Activated CD4-positive, alpha-beta T cell treated with anti-CD3 and anti-CD28 coated beads, Interleukin-2, amount 10 ng/mL, durations not matched to agents 7 days and 5 days (primary cell): Measurements from ENCODE around the gene DDX49. TPM values are rescaled to one million over a fixed set of nuclear protein-coding genes. Genes with fewer than 3 reads are reported as not detected.
A peak's percentile ranks its signal among the peaks of the same experiment; 100 is the strongest.

Source experiments
- CTCF ChIA-PET: fragments of 350-600 bp; sonication (Branson Sonifier 250); formaldehyde crosslinking; loops from one replicate; lab custom pipeline; 2021; ENCODE audit warnings: antibody characterized with exemption; lab: Charles Lee
- POLR2A ChIA-PET: fragments of 350-600 bp; sonication (Branson Sonifier 250); formaldehyde crosslinking; loops from one replicate; lab custom pipeline; 2021; ENCODE audit warnings: antibody characterized with exemption; lab: Charles Lee
- DNase-seq: peaks from one replicate; pipeline ENCODE4 v3.0.0-alpha.2; 2020
- H3K27ac Mint-ChIP-seq: one replicate; pipeline ENCODE4 v1.8.0; 2021; ENCODE audit warnings: mild to moderate bottlenecking, moderate library complexity, mixed read lengths
- H3K27me3 Mint-ChIP-seq: one replicate; pipeline ENCODE4 v1.8.0; 2021; ENCODE audit warnings: mixed read lengths
- H3K36me3 Mint-ChIP-seq: one replicate; pipeline ENCODE4 v1.8.0; 2021; ENCODE audit warnings: low read depth, mixed read lengths
- H3K4me1 Mint-ChIP-seq: one replicate; pipeline ENCODE4 v1.8.0; 2021; ENCODE audit warnings: mixed read lengths
- H3K4me3 Mint-ChIP-seq: one replicate; pipeline ENCODE4 v1.8.0; 2021; ENCODE audit warnings: mild to moderate bottlenecking, moderate library complexity, mixed read lengths
- H3K9me3 Mint-ChIP-seq: one replicate; pipeline ENCODE4 v1.8.0; 2021; ENCODE audit warnings: mixed read lengths
- total RNA-seq, 2 experiments: library from RNA; stranded (reverse); gene quantifications; one replicate each; pipeline ENCODE4 v1.2.3, GENCODE V29; 2021

Gene DDX49
- total RNA-seq, 2 experiments from 2014 or later: 40.6 to 50.6 TPM

GRCh38 chr19:18928018-18928805, 8.7 kb downstream of the DDX49 start:
- POLR2A ChIA-PET: interaction anchor here (0.6 kb wide), 1 partner anchor 72 kb away, joined by 4 read pairs; no protein-coding TSS in a partner anchor

GRCh38 chr19:18929311-18929710, 9.8 kb downstream of the DDX49 start:
- DNase-seq: no peak
- H3K4me3 Mint-ChIP-seq: no peak overlapping the region
- no peak overlapping the region for H3K27ac Mint-ChIP-seq
- ChIA-PET CTCF (interaction anchor here (0.5 to 1.3 kb wide), 2 partner anchors 8 to 41 kb away, joined by 3 to 4 read pairs; no protein-coding TSS in a partner anchor), POLR2A (no interaction called here)
- no peaks in the 10 kb centered on the region for H3K9me3 Mint-ChIP-seq
- peaks cover 5% of the 10 kb centered on the region for H3K27me3 Mint-ChIP-seq
- peaks cover 6% of the 10 kb centered on the region for H3K4me1 Mint-ChIP-seq
- peaks cover 9% of the 10 kb centered on the region for H3K36me3 Mint-ChIP-seq

More at GRCh38 chr19:18928018-18928805, 8.7 kb downstream of the DDX49 start:
- Mint-ChIP-seq H3K36me3 (peaks cover 18% of the 10 kb centered on the region), H3K4me3 (no peak overlapping the region), H3K27me3 (peaks cover 3% of the 10 kb centered on the region), H3K27ac (no peak overlapping the region), H3K4me1 (peaks cover 6% of the 10 kb centered on the region), H3K9me3 (no peaks in the 10 kb centered on the region)
- no peak for DNase-seq
- CTCF ChIA-PET: interaction anchor here (0.8 to 1.3 kb wide), 4 partner anchors 9 to 487 kb away, joined by 3 to 5 read pairs (median 3); partner anchors contain the start of genes COPE and DDX49

GRCh38 chr19:18931316-18932162, 12.0 kb downstream of the DDX49 start:
- H3K27ac Mint-ChIP-seq: no peak overlapping the region
- ChIA-PET CTCF (no interaction called here), POLR2A (interaction anchor here (0.6 kb wide), 1 partner anchor 103 kb away, joined by 5 read pairs; no protein-coding TSS in a partner anchor)
- H3K4me1 Mint-ChIP-seq: peaks cover 6% of the 10 kb centered on the region
- H3K4me3 Mint-ChIP-seq: no peak overlapping the region
- no peaks in the 10 kb centered on the region for H3K36me3 Mint-ChIP-seq
- no peaks in the 10 kb centered on the region for H3K9me3 Mint-ChIP-seq
- H3K27me3 Mint-ChIP-seq: peaks cover 8% of the 10 kb centered on the region
- no peak for DNase-seq

DNA sequence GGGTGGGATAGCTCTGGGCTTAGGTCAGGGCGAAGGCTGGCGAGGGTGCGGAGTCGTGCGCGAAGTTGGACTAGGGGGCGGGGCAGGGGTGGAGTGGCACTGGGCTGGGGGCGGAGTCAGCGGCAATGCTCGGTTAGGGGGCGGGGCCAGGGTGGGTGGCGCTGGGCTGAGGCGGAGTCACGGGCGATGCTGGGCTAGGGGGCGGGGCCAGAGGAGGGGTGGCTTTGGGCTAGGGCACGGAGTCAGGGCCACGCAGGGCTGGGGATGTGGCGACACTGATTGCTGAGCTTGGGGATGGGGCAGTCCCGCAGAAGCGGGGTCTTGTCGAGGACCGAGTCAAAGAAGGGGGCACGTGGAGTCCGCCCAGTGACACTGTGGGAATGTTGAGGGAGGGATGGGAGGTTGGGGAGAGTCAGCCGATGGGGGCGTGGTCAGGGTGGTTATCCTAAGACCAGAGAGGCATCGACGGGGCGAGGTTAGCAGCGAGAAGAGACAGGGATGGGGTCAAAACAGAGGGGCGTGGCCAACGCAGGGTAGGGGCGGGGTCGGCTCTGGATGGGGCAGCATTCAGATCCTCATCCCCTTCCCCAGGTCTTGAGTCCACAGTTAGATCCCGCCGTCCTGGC, 12.8 kb downstream of the DDX49 start:
- Mint-ChIP-seq H3K4me1 (peaks cover 6% of the 10 kb centered on the region), H3K27me3 (peaks cover 8% of the 10 kb centered on the region), H3K4me3 (peak overlapping the region; percentile 58), H3K27ac (no peak overlapping the region), H3K36me3 (no peaks in the 10 kb centered on the region), H3K9me3 (no peaks in the 10 kb centered on the region)
- CTCF ChIA-PET: interaction anchor here (1.0 kb wide), 1 partner anchor 345 kb away, joined by 3 read pairs; no protein-coding TSS in a partner anchor
- POLR2A ChIA-PET: no interaction called here
- peak; percentile 84 for DNase-seq

DNA sequence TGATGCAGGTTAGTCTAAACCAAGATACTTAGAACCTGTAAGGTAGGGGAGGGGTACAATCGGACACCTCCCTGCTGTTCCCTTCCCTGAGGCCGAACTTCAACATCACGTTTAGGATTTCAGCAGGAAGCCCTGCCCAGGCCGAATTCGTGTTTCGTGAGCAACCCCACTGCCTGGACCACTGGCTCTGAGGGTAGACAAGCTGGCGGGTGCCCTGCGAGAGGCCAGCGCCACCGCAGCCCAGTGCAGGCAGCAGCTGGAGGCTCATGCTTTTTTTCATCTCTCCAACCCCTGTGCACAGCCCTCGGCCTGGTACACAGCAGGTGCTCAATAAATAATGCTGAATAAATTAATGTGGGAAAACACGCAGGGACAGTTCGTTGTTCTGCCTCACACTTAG, 13.8 kb downstream of the DDX49 start:
- peaks cover 6% of the 10 kb centered on the region for H3K4me1 Mint-ChIP-seq
- peaks cover 8% of the 10 kb centered on the region for H3K27me3 Mint-ChIP-seq
- no peak overlapping the region for H3K27ac Mint-ChIP-seq
- no peak for DNase-seq
- ChIA-PET POLR2A (no interaction called here), CTCF (interaction anchor here (0.9 to 1.0 kb wide), 2 partner anchors 12 to 346 kb away, joined by 3 read pairs; no protein-coding TSS in a partner anchor)
- no peaks in the 10 kb centered on the region for H3K9me3 Mint-ChIP-seq
- no peaks in the 10 kb centered on the region for H3K36me3 Mint-ChIP-seq
- no peak overlapping the region for H3K4me3 Mint-ChIP-seq

DNA sequence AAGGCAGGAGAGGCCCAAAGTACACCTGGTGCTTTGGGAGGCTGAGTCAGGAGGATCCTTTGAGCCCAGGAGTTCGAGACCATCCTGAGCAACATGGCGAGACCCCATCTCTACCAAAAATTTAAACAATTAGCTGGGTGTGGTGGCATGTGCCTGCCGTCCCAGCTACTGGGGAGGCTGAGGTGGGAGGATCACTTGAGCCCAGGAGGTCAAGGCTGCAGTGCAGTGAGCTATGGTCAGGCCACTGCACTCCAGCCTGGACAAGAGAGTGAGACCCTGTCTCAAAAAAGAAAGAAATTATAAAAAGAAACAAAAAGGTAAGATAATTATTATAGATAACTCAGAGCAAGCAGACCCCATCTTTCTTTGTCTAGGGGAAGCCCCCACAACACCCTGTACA, 19.6 kb downstream of the DDX49 start:
- H3K4me3 Mint-ChIP-seq: no peak overlapping the region
- POLR2A ChIA-PET: no interaction called here

DNA sequence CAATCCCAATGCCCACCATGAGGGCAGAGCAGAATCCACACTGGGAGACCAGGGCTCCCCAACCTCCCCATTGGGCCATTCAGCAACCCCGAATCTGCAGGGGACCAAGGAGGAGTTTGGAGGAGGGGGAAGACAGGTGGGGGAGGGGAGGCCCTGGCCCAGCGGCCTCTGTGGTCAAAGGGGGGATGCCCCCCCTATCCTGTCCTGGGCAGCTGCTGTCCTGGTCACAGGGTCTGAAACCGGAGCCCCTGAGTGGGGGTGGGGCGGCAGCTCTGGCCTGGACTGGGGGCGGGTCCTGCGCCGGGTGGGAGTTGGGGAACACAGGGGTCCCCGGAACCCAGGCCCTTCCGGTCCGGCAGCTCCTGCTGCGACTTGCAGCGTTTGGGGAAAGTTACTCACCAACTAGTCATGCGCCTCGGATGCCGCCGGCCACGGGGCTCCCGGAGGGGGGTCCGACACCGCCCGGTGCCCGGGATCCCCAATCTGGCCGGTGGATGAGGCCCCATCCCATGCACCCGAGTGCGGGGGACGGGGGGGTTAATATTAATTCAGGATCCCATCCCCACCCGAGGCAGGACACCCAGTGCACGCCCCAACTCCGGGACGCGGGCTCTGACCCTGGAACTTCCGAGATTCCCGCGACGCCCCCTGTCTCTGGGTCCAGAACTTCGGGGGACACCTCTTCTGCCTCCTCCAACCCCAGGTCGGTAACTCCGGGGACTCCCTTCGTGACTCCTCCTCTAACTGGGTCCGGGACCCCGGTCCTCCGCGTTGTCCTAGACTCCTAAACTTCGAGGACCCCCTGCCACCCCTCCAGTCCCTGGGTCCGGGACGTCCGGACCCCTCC, 20.6 kb downstream of the DDX49 start:
- no peaks in the 10 kb centered on the region for H3K9me3 Mint-ChIP-seq
- peak overlapping the region; percentile 48 for H3K4me3 Mint-ChIP-seq
- no peaks in the 10 kb centered on the region for H3K36me3 Mint-ChIP-seq
- POLR2A ChIA-PET: no interaction called here
- H3K4me1 Mint-ChIP-seq: peaks cover 5% of the 10 kb centered on the region
- H3K27me3 Mint-ChIP-seq: peaks cover 33% of the 10 kb centered on the region
- no peak for DNase-seq
- no peak overlapping the region for H3K27ac Mint-ChIP-seq
- CTCF ChIA-PET: no interaction called here

More for the DNA sequence above, 19.6 kb downstream of the DDX49 start:
- H3K27me3 Mint-ChIP-seq: peaks cover 35% of the 10 kb centered on the region
- H3K27ac Mint-ChIP-seq: no peak overlapping the region
- H3K9me3 Mint-ChIP-seq: no peaks in the 10 kb centered on the region
- CTCF ChIA-PET: no interaction called here
- DNase-seq: no peak
- H3K36me3 Mint-ChIP-seq: no peaks in the 10 kb centered on the region
- peaks cover 5% of the 10 kb centered on the region for H3K4me1 Mint-ChIP-seq

DNA sequence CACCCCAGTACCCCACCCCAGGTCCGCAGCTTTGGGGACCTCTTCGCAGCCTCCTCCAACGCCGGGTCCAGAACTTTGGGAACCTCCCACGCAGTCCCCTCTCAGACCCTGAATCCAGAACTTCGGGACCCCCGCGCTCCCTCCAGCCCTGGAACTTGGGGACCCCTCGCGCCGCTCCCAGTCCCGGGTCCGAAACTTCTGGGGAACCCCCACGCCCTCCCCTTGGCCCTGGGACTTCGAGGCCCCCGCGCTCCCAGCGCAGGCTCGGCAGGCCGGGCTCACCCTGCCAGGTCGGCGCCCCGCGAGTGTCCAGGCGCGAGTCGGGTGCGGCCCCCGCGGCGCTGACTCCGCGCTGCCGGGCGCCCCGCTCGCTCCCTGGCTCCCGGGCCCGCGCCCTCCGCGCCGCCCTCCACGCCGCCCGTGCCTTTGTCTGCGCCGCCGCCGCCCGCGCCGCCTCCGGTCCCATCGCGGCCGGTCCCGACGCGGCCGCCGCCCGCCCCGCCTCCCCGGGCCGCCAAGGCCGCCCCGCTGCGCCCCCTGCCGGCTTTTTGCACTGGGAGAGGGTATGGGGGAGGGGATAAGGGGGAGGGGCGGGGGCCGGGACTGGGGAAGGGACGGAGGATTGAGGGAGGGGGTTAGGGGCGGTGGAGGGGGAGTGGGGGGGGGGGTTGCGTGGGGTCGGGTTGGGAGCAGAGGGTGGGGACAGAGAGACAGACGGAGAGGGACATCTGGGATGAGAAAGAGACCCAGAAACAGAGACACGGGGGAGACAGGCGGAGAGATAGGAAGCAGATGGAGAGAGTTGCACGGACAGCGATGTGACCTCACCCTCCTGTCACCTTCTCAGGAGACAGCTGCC, 21.5 kb downstream of the DDX49 start, which contains the start of gene HOMER3:
TSS of gene HOMER3 (minus strand) at position 449 of the 859 bp plus-strand sequence. CDS start 2,235 bp downstream, outside the sequence.
- CTCF ChIA-PET: no interaction called here

GRCh38 chr19:18941628-18942354, 22.3 kb downstream of the DDX49 start:
- no peaks in the 10 kb centered on the region for H3K9me3 Mint-ChIP-seq
- H3K4me3 Mint-ChIP-seq: no peak overlapping the region
- no peaks in the 10 kb centered on the region for H3K36me3 Mint-ChIP-seq
- ChIA-PET CTCF (no interaction called here), POLR2A (no interaction called here)
- peaks cover 32% of the 10 kb centered on the region for H3K27me3 Mint-ChIP-seq
- DNase-seq: no peak
- no peak overlapping the region for H3K27ac Mint-ChIP-seq
- H3K4me1 Mint-ChIP-seq: peaks cover 5% of the 10 kb centered on the region

More for the DNA sequence above, 21.5 kb downstream of the DDX49 start, which contains the start of gene HOMER3:
- H3K9me3 Mint-ChIP-seq: no peaks in the 10 kb centered on the region
- H3K36me3 Mint-ChIP-seq: no peaks in the 10 kb centered on the region
- H3K27ac Mint-ChIP-seq: no peak within 1 kb of the TSS
- H3K4me3 Mint-ChIP-seq: peak within 1 kb of the TSS; percentile 41
- POLR2A ChIA-PET: no interaction called here
- peaks cover 32% of the 10 kb centered on the region for H3K27me3 Mint-ChIP-seq
- peak; percentile 70 for DNase-seq
- peaks cover 5% of the 10 kb centered on the region for H3K4me1 Mint-ChIP-seq

DNA sequence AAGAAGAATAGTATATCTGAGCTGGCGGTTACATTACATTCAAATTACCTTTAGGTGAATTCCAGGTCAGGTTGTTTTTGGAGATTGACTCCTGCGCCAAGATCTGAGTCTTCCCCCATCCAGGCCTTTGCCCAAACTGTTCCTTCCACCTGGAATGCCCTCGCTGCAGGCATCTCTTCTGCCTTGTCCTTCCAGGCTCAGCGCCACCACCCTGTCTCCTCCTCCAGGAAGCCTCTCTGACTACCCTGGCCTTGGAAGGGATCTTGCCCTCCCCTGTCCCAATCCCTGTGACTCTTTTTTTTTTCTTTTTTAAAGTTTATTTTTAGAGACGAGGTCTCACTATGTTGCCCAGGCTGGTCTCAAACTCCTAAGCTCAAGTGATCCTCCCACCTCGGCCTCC, 23.2 kb downstream of the DDX49 start:
- no peak overlapping the region for H3K4me3 Mint-ChIP-seq
- H3K36me3 Mint-ChIP-seq: no peaks in the 10 kb centered on the region
- DNase-seq: no peak
- peaks cover 32% of the 10 kb centered on the region for H3K27me3 Mint-ChIP-seq
- H3K9me3 Mint-ChIP-seq: no peaks in the 10 kb centered on the region
- peaks cover 5% of the 10 kb centered on the region for H3K4me1 Mint-ChIP-seq
- POLR2A ChIA-PET: no interaction called here
- CTCF ChIA-PET: interaction anchor here (0.6 kb wide), 2 partner anchors 160 to 217 kb away, joined by 3 to 6 read pairs; no protein-coding TSS in a partner anchor
- H3K27ac Mint-ChIP-seq: no peak overlapping the region
